Dedifferentiated amniotic fluid mesenchymal stem cell (primary cell): Measurements from ENCODE around the gene PDGFRB.
"Not testable (repeated sequence)": the region's sequence is repeated elsewhere in the genome, so short reads cannot be mapped to it uniquely, and the experiment has no call there.

Experiments used
- DNase-seq: peaks from one replicate; pipeline ENCODE4 v3.0.0-alpha.2; 2016; ENCODE audit errors: extremely low spot score

PDGFRB gene

GRCh38 chr5:150084754-150085153 is 70.9 kb downstream of the PDGFRB start:
- not testable (repeated sequence) for DNase-seq

GRCh38 chr5:150082889-150083288 is 72.8 kb downstream of the PDGFRB start:
- DNase-seq, result no peak

DNA sequence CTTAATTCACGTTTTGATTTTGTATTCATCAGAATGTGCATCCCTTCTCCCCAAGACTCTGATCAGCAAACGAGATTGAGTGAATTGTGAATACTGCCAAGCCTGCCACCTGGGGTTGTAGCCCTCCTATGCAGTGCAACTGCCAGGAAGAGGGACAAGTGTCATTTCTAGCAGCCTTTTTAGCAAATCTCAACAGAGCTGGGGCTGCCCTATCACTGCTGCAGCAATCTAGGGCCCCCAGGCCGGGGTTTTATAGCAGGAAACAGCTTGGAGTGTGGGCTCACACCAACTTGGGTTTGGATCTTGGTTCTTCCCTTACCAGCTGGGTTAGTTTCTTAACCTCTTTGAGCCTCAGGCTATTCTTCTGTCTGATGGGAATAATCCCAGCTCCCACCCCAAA is 73.3 kb downstream of the PDGFRB start:
- DNase-seq, result no peak

- DNase-seq, result no peak
Observed at GRCh38 chr5:150081541-150082283, 73.9 kb downstream of the PDGFRB start.

DNA sequence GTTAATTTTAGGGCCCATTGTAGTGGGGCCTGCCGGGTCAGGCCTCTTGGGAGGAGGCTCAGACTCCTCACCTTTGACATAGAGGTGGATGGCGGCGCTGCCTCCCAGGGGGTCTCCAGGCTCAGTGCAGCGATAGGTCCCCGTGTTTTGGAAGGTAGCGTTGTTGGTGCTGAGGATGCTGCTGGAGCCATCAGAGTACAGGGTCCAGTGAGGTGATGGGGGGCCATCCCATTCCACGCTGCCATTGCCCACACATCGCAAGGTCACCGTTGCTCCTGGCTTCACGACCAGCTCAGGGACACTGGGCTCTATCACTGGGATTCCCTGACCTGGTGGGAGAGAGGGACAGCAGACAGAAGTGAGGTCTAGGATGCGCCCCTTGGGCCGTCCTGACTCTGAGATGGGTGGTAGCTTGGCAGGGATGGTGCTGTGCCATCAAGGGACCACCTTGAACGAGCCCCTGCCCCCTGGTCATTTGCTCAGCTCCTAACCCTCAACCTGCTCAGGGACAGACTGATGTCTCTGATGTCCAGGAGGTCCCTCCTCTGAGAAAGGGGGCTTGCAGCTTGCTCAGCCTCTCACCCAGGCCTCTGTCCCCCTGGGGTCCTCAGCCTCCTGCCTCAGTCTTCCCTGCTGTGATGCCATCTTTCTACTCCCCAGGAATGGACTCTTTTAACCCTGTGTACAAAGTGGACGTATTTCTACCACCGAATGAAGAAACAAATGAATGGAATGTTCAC is 74.8 kb downstream of the PDGFRB start:
- no peak for DNase-seq

DNA sequence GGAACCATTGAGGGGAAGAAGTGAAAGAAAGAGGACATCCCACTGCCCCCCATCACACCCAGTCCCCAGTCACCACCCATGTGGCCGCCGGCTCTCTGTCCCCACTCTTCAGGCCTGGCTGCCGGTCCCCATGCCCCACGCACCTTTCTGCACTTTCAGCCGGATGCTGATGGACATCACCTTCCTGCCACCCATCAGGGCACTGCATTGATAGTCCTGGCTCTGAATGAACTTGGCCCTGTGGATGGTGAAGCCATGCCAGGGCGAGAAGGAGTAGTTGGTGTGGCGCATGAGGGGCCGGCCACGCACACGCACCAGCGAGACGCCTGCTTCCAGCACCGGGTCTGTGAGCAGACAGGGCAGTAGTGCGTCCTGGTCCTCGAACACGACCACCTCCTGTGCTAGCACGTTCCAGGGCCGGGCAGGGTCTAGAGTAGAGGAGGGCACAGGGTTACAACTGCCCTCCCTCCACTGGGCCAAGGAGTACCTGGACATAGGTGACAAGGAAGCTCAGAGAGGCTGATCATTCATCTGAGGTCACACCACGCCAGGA is 75.7 kb downstream of the PDGFRB start:
- DNase-seq, result no peak

GRCh38 chr5:150078802-150079689 is 76.6 kb downstream of the PDGFRB start:
- DNase-seq, result no peak

- DNase-seq, result no peak
Observed at GRCh38 chr5:150077996-150078801, 77.4 kb downstream of the PDGFRB start.

GRCh38 chr5:150077060-150077459 is 78.6 kb downstream of the PDGFRB start:
- DNase-seq, result no peak

GRCh38 chr5:150075806-150076205 is 79.8 kb downstream of the PDGFRB start:
- DNase-seq, result no peak

- DNase-seq, result no peak
Observed at GRCh38 chr5:150075233-150075632, 80.4 kb downstream of the PDGFRB start.

- no peak for DNase-seq
Observed at GRCh38 chr5:150073677-150074076, 82.0 kb downstream of the PDGFRB start.

DNA sequence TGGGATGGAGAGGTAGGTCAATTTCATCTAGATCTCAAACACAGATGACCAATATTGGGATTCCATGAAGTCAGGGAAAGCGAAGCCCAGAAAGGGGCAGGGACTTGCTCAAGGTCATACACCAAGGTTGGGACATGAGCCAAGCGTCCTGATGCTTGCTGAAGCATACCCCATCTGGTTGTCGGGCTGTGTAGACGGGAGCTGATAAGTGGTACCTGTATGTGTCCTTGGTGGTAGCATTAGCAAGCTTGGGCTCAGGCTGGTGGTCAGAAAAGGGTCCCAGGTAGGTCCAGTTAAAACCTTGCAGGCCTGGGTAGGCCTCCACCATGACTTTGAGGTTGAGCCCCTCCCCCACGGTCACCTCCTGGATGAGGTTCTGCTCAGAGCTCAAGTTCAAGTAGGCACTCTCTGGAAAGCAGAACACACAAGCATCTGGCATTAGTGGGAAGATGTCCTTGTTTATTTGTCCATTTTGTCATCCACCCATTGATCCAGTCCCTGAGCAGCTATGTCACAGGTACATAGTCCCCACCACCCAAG is 82.5 kb downstream of the PDGFRB start:
- DNase-seq, result no peak

- DNase-seq, result no peak
Observed at GRCh38 chr5:150070821-150071220, 84.8 kb downstream of the PDGFRB start.

- no peak for DNase-seq
Observed at GRCh38 chr5:150069672-150070627, 85.7 kb downstream of the PDGFRB start.

DNA sequence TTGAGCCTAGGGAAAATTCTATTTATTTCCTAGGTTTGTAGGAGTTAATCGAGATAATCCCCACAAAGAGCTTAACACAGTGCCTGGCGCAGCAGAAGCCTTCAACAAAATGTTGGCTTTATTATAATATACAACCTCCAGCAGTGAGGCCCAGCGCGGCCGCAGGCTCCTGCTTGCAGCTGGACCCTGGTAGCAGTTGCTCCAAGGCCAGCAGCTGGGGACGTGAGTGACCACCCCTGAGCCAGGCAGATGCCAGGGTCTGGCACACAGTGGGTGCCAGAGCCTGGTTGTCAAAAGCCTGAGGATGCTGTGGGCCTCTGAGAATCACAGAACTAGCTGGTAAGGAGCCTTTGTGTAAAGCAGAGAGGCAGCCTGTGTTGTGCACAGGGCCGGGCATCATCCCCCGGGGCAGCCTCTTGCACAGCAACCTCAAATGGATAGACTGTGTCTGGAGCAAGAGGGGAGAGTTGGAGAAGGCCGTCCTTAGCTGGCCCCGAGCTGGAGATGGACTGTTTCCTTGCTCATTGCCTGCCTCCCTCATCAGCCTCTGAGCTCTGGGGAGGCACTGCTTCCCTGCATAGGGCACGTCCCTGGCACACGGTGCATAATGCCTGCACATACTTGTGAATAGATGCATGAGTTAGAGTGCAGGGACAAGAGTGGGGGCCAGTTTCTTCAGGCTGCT is 86.5 kb downstream of the PDGFRB start:
- no peak for DNase-seq

DNA sequence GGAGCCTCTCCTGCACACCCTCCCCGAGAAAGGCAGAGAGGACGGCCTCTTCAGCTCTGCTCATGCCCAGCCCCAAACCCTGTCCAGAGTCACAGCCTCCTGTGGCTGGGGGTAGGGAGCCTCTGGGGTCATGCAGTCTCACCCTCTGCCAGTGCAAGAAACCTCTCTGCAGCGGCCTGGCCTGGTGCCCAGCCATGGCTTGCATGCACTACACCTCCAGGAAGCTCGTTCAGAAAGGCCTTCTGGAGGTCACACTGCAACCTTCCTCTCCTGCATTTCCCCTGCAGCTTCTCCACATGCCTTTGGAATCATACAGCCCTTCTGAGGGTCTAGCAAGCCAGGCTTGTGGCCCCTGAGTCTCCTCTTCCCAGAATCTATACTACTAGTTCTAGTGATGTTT is 87.2 kb downstream of the PDGFRB start:
- no peak for DNase-seq

DNA sequence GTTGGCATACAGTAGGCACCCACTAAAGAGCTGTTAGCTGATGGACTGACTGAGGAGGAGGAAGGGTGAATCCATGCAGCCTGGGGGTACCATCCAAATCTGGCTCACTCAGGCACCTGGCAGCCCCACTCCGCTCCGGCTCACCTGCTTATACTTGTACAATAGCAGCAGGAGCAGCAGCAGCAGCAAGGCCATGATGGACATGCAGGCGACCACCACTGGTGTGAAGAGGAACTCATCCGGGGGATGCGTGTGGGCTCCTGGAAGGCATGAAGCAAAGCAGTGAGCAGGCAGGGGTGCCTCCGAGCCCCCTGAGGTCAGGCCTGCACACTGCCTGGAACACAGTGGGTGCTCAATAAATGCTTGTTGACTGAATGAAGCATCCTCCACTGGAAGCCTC is 87.6 kb downstream of the PDGFRB start:
- no peak for DNase-seq

GRCh38 chr5:150067405-150067960 is 88.2 kb downstream of the PDGFRB start:
- DNase-seq, result no peak
